ENCODE data around the gene PROCA1. TPM values are rescaled to one million over a fixed set of nuclear protein-coding genes. Genes with fewer than 3 reads are reported as not detected.

PROCA1 gene
- total RNA-seq, 1 experiment from 2014 or later, result 4.9 TPM

GRCh38 chr17:28726226-28726626 lies 14.5 kb upstream of the PROCA1 start, which contains the start of gene TLCD1:
TSS of gene TLCD1 (minus strand) at chr17:28726233. CDS start at chr17:28726097, 136 bp downstream.
- peak; percentile 65 for ATAC-seq
- in situ Hi-C loops (cut with HindIII; ENCODE audit: low pct_unique_long_range_greater_than_20kb, low sequenced_read_pairs) (no loop called here), intact Hi-C loops (cut with micrococcal nuclease; ENCODE audit: unreplicated experiment) (loop anchor here (5.0 to 10.0 kb wide), 2 partner anchors 179 to 226 kb away; partner anchors contain the start of genes DHRS13 and PHF12)
- POLR2A ChIA-PET, result interaction anchor here (2.1 to 3.0 kb wide), 3 partner anchors 17 to 24 kb away, joined by 11 to 26 read pairs (median 25); partner anchors contain the start of gene TRAF4
- CTCF ChIA-PET, result interaction anchor here (0.6 to 3.7 kb wide), 13 partner anchors 12 to 227 kb away, joined by 3 to 123 read pairs (median 6); partner anchors contain the start of genes DHRS13 and TRAF4
- TF ChIP-seq POLR2AphosphoS5 (IDR thresholded peaks at IDR 0.05; ENCODE audit: low read depth, low read length), result no peak
- peak; percentile 45; the same call in 1 of the 2 replicates for TF ChIP-seq SIN3A (IDR thresholded peaks at IDR 0.05; ENCODE audit: borderline replicate concordance, insufficient read depth, low read depth, low read length)
- peaks cover 41% of the 10 kb centered on the region for H3K4me1 ChIP-seq (ENCODE audit: control insufficient read depth, insufficient read depth, low read length)
- no TSS peak for BruUV-seq (replicated peaks)
- no peak for DNase-seq (ENCODE audit: low read depth, low spot score)
- H3K27ac ChIP-seq (ENCODE audit: low read length), result peak within 1 kb of the TSS; percentile 99
- H3K27me3 ChIP-seq (ENCODE audit: control insufficient read depth, insufficient read depth, low read length), result no peaks in the 10 kb centered on the region
- H3K4me3 ChIP-seq (ENCODE audit: low read depth in 2 of 2, low read length in 2 of 2), result peak within 1 kb of the TSS; percentile 69 to 96
- H3K9me3 ChIP-seq (ENCODE audit: control insufficient read depth, insufficient read depth, low read depth, low read length), result no peaks in the 10 kb centered on the region
- peaks cover 21% of the 10 kb centered on the region for H3K36me3 ChIP-seq (ENCODE audit: control insufficient read depth, insufficient read depth, low read length)

GRCh38 chr17:28725660-28726225 lies 14.1 kb upstream of the PROCA1 start:
- Histone ChIP-seq H3K27ac (ENCODE audit: low read length) (peak overlapping the region; percentile 99), H3K27me3 (ENCODE audit: control insufficient read depth, insufficient read depth, low read length) (no peaks in the 10 kb centered on the region), H3K4me3 (ENCODE audit: low read depth in 2 of 2, low read length in 2 of 2) (peak overlapping the region; percentile 69 to 96), H3K36me3 (ENCODE audit: control insufficient read depth, insufficient read depth, low read length) (peaks cover 26% of the 10 kb centered on the region), H3K9me3 (ENCODE audit: control insufficient read depth, insufficient read depth, low read depth, low read length) (no peaks in the 10 kb centered on the region), H3K4me1 (ENCODE audit: control insufficient read depth, insufficient read depth, low read length) (peaks cover 41% of the 10 kb centered on the region)
- POLR2A ChIA-PET, result interaction anchor here (0.6 to 2.3 kb wide), 3 partner anchors 25 to 153 kb away, joined by 3 to 25 read pairs (median 3); no protein-coding TSS in a partner anchor
- ATAC-seq, result peak; percentile 55
- TF ChIP-seq POLR2AphosphoS5 (IDR thresholded peaks at IDR 0.05; ENCODE audit: low read depth, low read length) (peak; percentile 59; the same call in 1 of the 2 replicates), CTCF (IDR thresholded peaks at IDR 0.05) (no peak), SIN3A (IDR thresholded peaks at IDR 0.05; ENCODE audit: borderline replicate concordance, insufficient read depth, low read depth, low read length) (peak; percentile 14; the same call in 1 of the 2 replicates)
- DNase-seq (ENCODE audit: low read depth, low spot score), result no peak
- no TSS peak for BruUV-seq (replicated peaks)
- CTCF ChIA-PET, result interaction anchor here (0.6 to 3.7 kb wide), 11 partner anchors 15 to 228 kb away, joined by 3 to 123 read pairs (median 8); partner anchors contain the start of genes DHRS13 and TRAF4
- in situ Hi-C loops (cut with HindIII; ENCODE audit: low pct_unique_long_range_greater_than_20kb, low sequenced_read_pairs), result no loop called here
- intact Hi-C loops (cut with micrococcal nuclease; ENCODE audit: unreplicated experiment), result loop anchor here (5.0 to 10.0 kb wide), 2 partner anchors 179 to 227 kb away; partner anchors contain the start of genes DHRS13 and PHF12

- H3K27me3 ChIP-seq (ENCODE audit: control insufficient read depth, insufficient read depth, low read length), result no peaks in the 10 kb centered on the region
- in situ Hi-C loops (cut with HindIII; ENCODE audit: low pct_unique_long_range_greater_than_20kb, low sequenced_read_pairs), result no loop called here
- ATAC-seq (peak; percentile 12), DNase-seq (ENCODE audit: low read depth, low spot score) (no peak)
- CTCF ChIA-PET, result interaction anchor here (1.0 to 3.0 kb wide), 2 partner anchors 38 to 225 kb away, joined by 3 to 12 read pairs; no protein-coding TSS in a partner anchor
- H3K9me3 ChIP-seq (ENCODE audit: control insufficient read depth, insufficient read depth, low read depth, low read length), result no peaks in the 10 kb centered on the region
- no TSS peak for BruUV-seq (replicated peaks)
- peak overlapping the region; percentile 69 to 96 for H3K4me3 ChIP-seq (ENCODE audit: low read depth in 2 of 2, low read length in 2 of 2)
- peak overlapping the region; percentile 99 for H3K27ac ChIP-seq (ENCODE audit: low read length)
- POLR2A ChIA-PET, result interaction anchor here (0.6 to 0.7 kb wide), 2 partner anchors 29 to 153 kb away, joined by 3 read pairs; no protein-coding TSS in a partner anchor
- H3K4me1 ChIP-seq (ENCODE audit: control insufficient read depth, insufficient read depth, low read length), result peaks cover 41% of the 10 kb centered on the region
- TF ChIP-seq, protein P1, sequence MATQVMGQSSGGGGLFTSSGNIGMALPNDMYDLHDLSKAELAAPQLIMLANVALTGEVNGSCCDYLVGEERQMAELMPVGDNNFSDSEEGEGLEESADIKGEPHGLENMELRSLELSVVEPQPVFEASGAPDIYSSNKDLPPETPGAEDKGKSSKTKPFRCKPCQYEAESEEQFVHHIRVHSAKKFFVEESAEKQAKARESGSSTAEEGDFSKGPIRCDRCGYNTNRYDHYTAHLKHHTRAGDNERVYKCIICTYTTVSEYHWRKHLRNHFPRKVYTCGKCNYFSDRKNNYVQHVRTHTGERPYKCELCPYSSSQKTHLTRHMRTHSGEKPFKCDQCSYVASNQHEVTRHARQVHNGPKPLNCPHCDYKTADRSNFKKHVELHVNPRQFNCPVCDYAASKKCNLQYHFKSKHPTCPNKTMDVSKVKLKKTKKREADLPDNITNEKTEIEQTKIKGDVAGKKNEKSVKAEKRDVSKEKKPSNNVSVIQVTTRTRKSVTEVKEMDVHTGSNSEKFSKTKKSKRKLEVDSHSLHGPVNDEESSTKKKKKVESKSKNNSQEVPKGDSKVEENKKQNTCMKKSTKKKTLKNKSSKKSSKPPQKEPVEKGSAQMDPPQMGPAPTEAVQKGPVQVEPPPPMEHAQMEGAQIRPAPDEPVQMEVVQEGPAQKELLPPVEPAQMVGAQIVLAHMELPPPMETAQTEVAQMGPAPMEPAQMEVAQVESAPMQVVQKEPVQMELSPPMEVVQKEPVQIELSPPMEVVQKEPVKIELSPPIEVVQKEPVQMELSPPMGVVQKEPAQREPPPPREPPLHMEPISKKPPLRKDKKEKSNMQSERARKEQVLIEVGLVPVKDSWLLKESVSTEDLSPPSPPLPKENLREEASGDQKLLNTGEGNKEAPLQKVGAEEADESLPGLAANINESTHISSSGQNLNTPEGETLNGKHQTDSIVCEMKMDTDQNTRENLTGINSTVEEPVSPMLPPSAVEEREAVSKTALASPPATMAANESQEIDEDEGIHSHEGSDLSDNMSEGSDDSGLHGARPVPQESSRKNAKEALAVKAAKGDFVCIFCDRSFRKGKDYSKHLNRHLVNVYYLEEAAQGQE (IDR thresholded peaks at IDR 0.05; ENCODE audit: insufficient read depth in 1 of 2, low read depth in 2 of 2, low read length in 1 of 2), result no peak; a peak in 1 of 4 replicates
- no peak for TF ChIP-seq SIN3A (IDR thresholded peaks at IDR 0.05; ENCODE audit: borderline replicate concordance, insufficient read depth, low read depth, low read length)
- TF ChIP-seq CTCF (IDR thresholded peaks at IDR 0.05), result no peak
- peak; percentile 95 for TF ChIP-seq POLR2AphosphoS5 (IDR thresholded peaks at IDR 0.05; ENCODE audit: low read depth, low read length)
- H3K36me3 ChIP-seq (ENCODE audit: control insufficient read depth, insufficient read depth, low read length), result peaks cover 30% of the 10 kb centered on the region
- intact Hi-C loops (cut with micrococcal nuclease; ENCODE audit: unreplicated experiment), result loop anchor here (5.0 to 10.0 kb wide), 2 partner anchors 180 to 227 kb away; partner anchors contain the start of genes DHRS13 and PHF12
Measured at GRCh38 chr17:28725166-28725659, 13.5 kb upstream of the PROCA1 start.
